A673 (cell line): ENCODE results near the gene ABCA7. TPM values are rescaled to one million over a fixed set of nuclear protein-coding genes. Genes with fewer than 3 reads are reported as not detected.

Source experiments
- BruUV-seq: library from RNA; stranded (reverse); fragments of 400-500 nt; replicated peaks from 2 replicates; lab custom pipeline; 2021; lab: Mats Ljungman, UMichigan
- CTCF ChIA-PET: fragments of 300-600 bp; sonication (Branson Sonifier 250); formaldehyde crosslinking; loops from one replicate; lab custom pipeline; 2022; ENCODE audit warnings: antibody characterized with exemption; lab: Charles Lee
- POLR2A ChIA-PET: fragments of 300-600 bp; sonication (Branson Sonifier 250); formaldehyde crosslinking; loops from one replicate; lab custom pipeline; 2022; ENCODE audit warnings: antibody characterized with exemption; ENCODE audit not compliant: low non-redundant PET; lab: Charles Lee
- DNase-seq: peaks from one replicate; pipeline ENCODE4 v3.0.0-alpha.2; 2015; ENCODE audit warnings: low spot score
- H3K27ac ChIP-seq: fragments of 200-600 bp; sonication (generic); 2 replicates; pipeline ENCODE4 v1.5.1; 2016; ENCODE audit warnings: mixed run types, low read depth, mild to moderate bottlenecking, mixed read lengths, antibody characterized with exemption, low read length; ENCODE audit not compliant: poor library complexity, severe bottlenecking
- H3K27me3 ChIP-seq: fragments of 200-600 bp; sonication (generic); replicated peaks from 2 replicates; pipeline ENCODE4 v1.6.1; 2017; ENCODE audit warnings: mixed run types, low read depth, mild to moderate bottlenecking, mixed read lengths, antibody characterized with exemption, low read length; ENCODE audit not compliant: insufficient read depth, poor library complexity
- H3K36me3 ChIP-seq: fragments of 200-600 bp; sonication (generic); 2 replicates; pipeline ENCODE4 v1.6.1; 2016; ENCODE audit warnings: mixed run types, mild to moderate bottlenecking, mixed read lengths, antibody characterized with exemption, low read length; ENCODE audit not compliant: insufficient read depth, poor library complexity, severe bottlenecking
- H3K4me1 ChIP-seq: fragments of 200-600 bp; sonication (generic); 2 replicates; pipeline ENCODE4 v1.6.1; 2017; ENCODE audit warnings: mixed run types, mild to moderate bottlenecking, mixed read lengths, antibody characterized with exemption, low read length; ENCODE audit not compliant: insufficient read depth, poor library complexity, severe bottlenecking
- H3K4me3 ChIP-seq: fragments of 200-600 bp; sonication (generic); 2 replicates; pipeline ENCODE4 v1.5.1; 2016; ENCODE audit warnings: low read depth, mixed run types, mild to moderate bottlenecking, mixed read lengths, low read length; ENCODE audit not compliant: poor library complexity, severe bottlenecking
- H3K9me3 ChIP-seq: fragments of 200-600 bp; sonication (generic); 2 replicates; pipeline ENCODE4 v1.6.1; 2016; ENCODE audit warnings: mixed run types, low read depth, mild to moderate bottlenecking, mixed read lengths, antibody characterized with exemption, low read length; ENCODE audit not compliant: poor library complexity, severe bottlenecking
- CTCF ChIP-seq: fragments of 300-800, 200-600 bp; sonication (generic); conservative IDR thresholded peaks from 2 replicates; pipeline ENCODE4 v1.5.1; 2017; ENCODE audit warnings: low read depth, mild to moderate bottlenecking, antibody characterized with exemption, low read length, moderate library complexity, mixed read lengths
- EZH2 ChIP-seq: fragments of 200-600 bp; sonication (generic); IDR thresholded peaks from 2 replicates; pipeline ENCODE4 v1.6.1; 2017; ENCODE audit warnings: borderline replicate concordance, low read depth, mild to moderate bottlenecking, mixed read lengths, antibody characterized with exemption, low read length; ENCODE audit not compliant: poor library complexity, severe bottlenecking
- intact Hi-C: fragments of 100-400 bp; cut with micrococcal nuclease; formaldehyde crosslinking; loops from one replicate; pipeline ENCODE4 v1.10.0; 2022; ENCODE audit not compliant: unreplicated experiment
- total RNA-seq: library from RNA; stranded (reverse); gene quantifications from 2 replicates; pipeline ENCODE4 v1.2.3, GENCODE V29; 2021

The ABCA7 gene
- total RNA-seq, 1 experiment from 2014 or later, result 12.0 TPM

- no TSS peak for BruUV-seq
- TF ChIP-seq EZH2 (no peak), CTCF (no peak)
- H3K4me1 ChIP-seq, result peaks cover 11% of the 10 kb centered on the region
- H3K9me3 ChIP-seq, result no peaks in the 10 kb centered on the region
- CTCF ChIA-PET, result no interaction called here
- H3K27ac ChIP-seq, result no peak overlapping the region
- H3K27me3 ChIP-seq, result no peaks in the 10 kb centered on the region
- H3K4me3 ChIP-seq, result no peak overlapping the region
- intact Hi-C loops, result no loop called here
- DNase-seq, result no peak
- POLR2A ChIA-PET, result interaction anchor here (0.6 to 0.7 kb wide), 2 partner anchors 87 to 172 kb away, joined by 5 to 7 read pairs; no protein-coding TSS in a partner anchor
- H3K36me3 ChIP-seq, result peaks cover 23% of the 10 kb centered on the region
These were observed 45.2 kb downstream of the ABCA7 start for GRCh38 chr19:1085053-1085658.

- Histone ChIP-seq H3K27me3 (no peaks in the 10 kb centered on the region), H3K9me3 (no peaks in the 10 kb centered on the region), H3K4me1 (peaks cover 11% of the 10 kb centered on the region), H3K27ac (no peak overlapping the region), H3K4me3 (no peak overlapping the region), H3K36me3 (peaks cover 26% of the 10 kb centered on the region)
- intact Hi-C loops, result no loop called here
- no peak for DNase-seq
- ChIA-PET POLR2A (interaction anchor here (0.7 kb wide), 1 partner anchor 171 kb away, joined by 7 read pairs; no protein-coding TSS in a partner anchor), CTCF (interaction anchor here (0.6 kb wide), 2 partner anchors 108 to 154 kb away, joined by 3 to 7 read pairs; no protein-coding TSS in a partner anchor)
- TF ChIP-seq EZH2 (no peak), CTCF (no peak)
- no TSS peak for BruUV-seq
These were observed 46.0 kb downstream of the ABCA7 start for GRCh38 chr19:1085676-1086442.

DNA sequence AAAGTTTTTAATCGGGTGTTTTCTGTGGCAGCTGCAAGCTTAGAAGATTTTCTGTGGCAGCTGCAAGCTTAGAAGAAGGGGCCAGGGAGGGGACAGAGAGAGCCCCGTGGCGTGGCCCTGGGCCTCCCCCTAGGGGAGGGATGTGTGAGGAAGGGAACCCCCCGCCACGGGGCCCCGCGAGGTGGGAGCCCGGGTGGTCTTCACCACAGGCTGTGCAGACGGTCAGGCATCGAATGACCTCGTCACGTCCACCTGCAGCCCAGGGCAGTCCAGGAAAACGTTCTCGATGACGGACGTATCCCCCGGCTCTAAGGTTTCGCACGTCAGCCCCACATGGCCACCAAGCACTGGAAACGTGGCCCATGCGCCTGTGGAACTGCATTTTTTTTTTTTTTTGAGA lies 46.7 kb downstream of the ABCA7 start:
- H3K4me1 ChIP-seq, result peaks cover 11% of the 10 kb centered on the region
- peaks cover 34% of the 10 kb centered on the region for H3K36me3 ChIP-seq
- no TSS peak for BruUV-seq
- H3K4me3 ChIP-seq, result no peak overlapping the region
- no peaks in the 10 kb centered on the region for H3K9me3 ChIP-seq
- TF ChIP-seq EZH2 (no peak), CTCF (no peak)
- no peak overlapping the region for H3K27ac ChIP-seq
- CTCF ChIA-PET, result interaction anchor here (0.6 kb wide), 1 partner anchor 154 kb away, joined by 7 read pairs; no protein-coding TSS in a partner anchor
- intact Hi-C loops, result no loop called here
- POLR2A ChIA-PET, result no interaction called here
- H3K27me3 ChIP-seq, result no peaks in the 10 kb centered on the region
- DNase-seq, result no peak
